H1 (cell line): Measurements from ENCODE around the gene RALGAPA2. TPM values are rescaled to one million over a fixed set of nuclear protein-coding genes. Genes with fewer than 3 reads are reported as not detected.

Experiments
- CTCF ChIA-PET: fragments of 300-600 bp; sonication (Branson Sonifier 250); formaldehyde crosslinking; loops from one replicate; lab custom pipeline; 2021; ENCODE audit not compliant: partially characterized antibody; lab: Charles Lee
- POLR2A ChIA-PET: fragments of 300-600 bp; sonication (Branson Sonifier 250); formaldehyde crosslinking; loops from one replicate; lab custom pipeline; 2021; ENCODE audit warnings: inconsistent platforms; ENCODE audit not compliant: partially characterized antibody; lab: Charles Lee
- DNase-seq, 2 experiments: peaks; one replicate each; pipeline versions ENCODE4 v3.0.0 to v3.0.0-alpha.2; 2010 to 2022; ENCODE audit warnings: low spot score in 2 of 2, low read depth in 1 of 2, mixed read lengths in 1 of 2
- FAIRE-seq: peaks from 2 replicates; lab custom pipeline; 2011; peaks lifted over from hg19 to GRCh38; lab: Jason Lieb, UNC
- H2AFZ ChIP-seq: 2 replicates; pipeline ENCODE4 v1.8.1; 2012; ENCODE audit warnings: low read length, inconsistent platforms
- H2AK5ac ChIP-seq: 2 replicates; pipeline ENCODE4 v1.6.1; 2013; ENCODE audit warnings: low read depth, low read length
- H2BK120ac ChIP-seq: replicated peaks from 2 replicates; pipeline ENCODE3; 2013; ENCODE audit warnings: low read depth, low read length, inconsistent platforms
- H2BK12ac ChIP-seq: 2 replicates; pipeline ENCODE4 v1.6.1; 2013; ENCODE audit warnings: low read depth, low read length
- H2BK15ac ChIP-seq: 2 replicates; pipeline ENCODE4 v1.6.1; 2013; ENCODE audit warnings: low read length
- H2BK20ac ChIP-seq: 2 replicates; pipeline ENCODE4 v1.6.1; 2013; ENCODE audit warnings: low read length
- H2BK5ac ChIP-seq: 2 replicates; pipeline ENCODE4 v1.6.1; 2013; ENCODE audit warnings: low read depth, low read length
- H3K14ac ChIP-seq: 2 replicates; pipeline ENCODE4 v1.6.1; 2013; ENCODE audit warnings: inconsistent platforms; ENCODE audit not compliant: insufficient read length
- H3K18ac ChIP-seq: 2 replicates; pipeline ENCODE4 v1.6.1; 2013; ENCODE audit warnings: low read length; ENCODE audit errors: extremely low read depth
- H3K23ac ChIP-seq: 2 replicates; pipeline ENCODE4 v1.6.1; 2013; ENCODE audit warnings: inconsistent platforms; ENCODE audit not compliant: insufficient read length
- H3K23me2 ChIP-seq: 2 replicates; pipeline ENCODE4 v1.6.1; 2013; ENCODE audit warnings: low read depth, low read length
- H3K27ac ChIP-seq: 2 replicates; pipeline ENCODE4 v1.6.1; 2011; ENCODE audit warnings: low read depth, low read length, inconsistent platforms
- H3K27me3 ChIP-seq, 4 experiments: replicated peaks in 1 of 4; 1 replicate in 1 of 4; 2 replicates in 3 of 4; pipeline versions ENCODE4 v1.6.1 to v1.8.1; 2011 to 2013; ENCODE audit warnings: low read length in 3 of 4, mild to moderate bottlenecking in 3 of 4, inconsistent platforms in 2 of 4, mixed read lengths in 2 of 4, moderate library complexity in 1 of 4; ENCODE audit not compliant: control insufficient read depth in 3 of 4, insufficient read depth in 3 of 4; ENCODE audit errors: extremely low read depth in 1 of 4
- H3K36me3 ChIP-seq, 4 experiments: 2 replicates each; pipeline versions ENCODE4 v1.6.1 to v1.8.1; 2011 to 2013; ENCODE audit warnings: mild to moderate bottlenecking in 4 of 4, low read length in 3 of 4, moderate library complexity in 2 of 4, control low read depth in 1 of 4, inconsistent platforms in 1 of 4; ENCODE audit not compliant: insufficient read depth in 4 of 4, control insufficient read depth in 2 of 4
- H3K4ac ChIP-seq: replicated peaks from 2 replicates; pipeline ENCODE3; 2013; ENCODE audit warnings: low read length, low read depth, mixed read lengths, inconsistent platforms; ENCODE audit not compliant: insufficient read length
- H3K4me1 ChIP-seq, 4 experiments: replicated peaks in 1 of 4; 1 replicate in 1 of 4; 2 replicates in 3 of 4; pipeline versions ENCODE4 v1.6.1 to v1.8.1; 2011 to 2013; ENCODE audit warnings: low read length in 3 of 4, inconsistent platforms in 2 of 4, mixed read lengths in 1 of 4; ENCODE audit not compliant: insufficient read depth in 4 of 4, control insufficient read depth in 3 of 4
- H3K4me2 ChIP-seq, 2 experiments: 2 replicates each; pipeline versions ENCODE4 v1.6.1 to v1.8.1; 2011 to 2013; ENCODE audit warnings: low read depth in 2 of 2, low read length in 2 of 2, control low read depth in 1 of 2, inconsistent platforms in 1 of 2, mild to moderate bottlenecking in 1 of 2; ENCODE audit not compliant: insufficient read depth in 1 of 2
- H3K4me3 ChIP-seq, 4 experiments: fragments of 200-600, 300-600 bp in 1 of 4; sonication (generic), shearing (Covaris generic), sonication (Bioruptor Twin) in 1 of 4; 2 replicates each; pipeline versions ENCODE4 v1.5.1 to v1.8.1; 2011 to 2016; ENCODE audit warnings: low read length in 4 of 4, low read depth in 3 of 4, control low read depth in 2 of 4, inconsistent platforms in 2 of 4, mild to moderate bottlenecking in 2 of 4, mixed read lengths in 1 of 4, moderate library complexity in 1 of 4; ENCODE audit not compliant: insufficient read depth in 2 of 4; ENCODE audit errors: extremely low read depth in 1 of 4
- H3K56ac ChIP-seq: replicated peaks from 2 replicates; pipeline ENCODE3; 2013; ENCODE audit warnings: low read depth, mild to moderate bottlenecking, mixed read lengths, low read length, inconsistent platforms; ENCODE audit not compliant: insufficient read length
- H3K79me1 ChIP-seq: 2 replicates; pipeline ENCODE4 v1.6.1; 2013; ENCODE audit warnings: low read depth, low read length, control low read depth
- H3K79me2 ChIP-seq, 2 experiments: 2 replicates each; pipeline versions ENCODE4 v1.6.1 to v1.8.1; 2012 to 2013; ENCODE audit warnings: low read length in 2 of 2, mild to moderate bottlenecking in 2 of 2, inconsistent platforms in 1 of 2; ENCODE audit not compliant: insufficient read depth in 2 of 2, control insufficient read depth in 1 of 2
- H3K9ac ChIP-seq, 4 experiments: replicated peaks in 1 of 4; 1 replicate in 1 of 4; 2 replicates in 3 of 4; pipeline versions ENCODE4 v1.6.1 to v1.8.1; 2011 to 2013; ENCODE audit warnings: low read depth in 3 of 4, low read length in 3 of 4, control low read depth in 2 of 4, mild to moderate bottlenecking in 2 of 4, moderate library complexity in 2 of 4, inconsistent platforms in 1 of 4; ENCODE audit errors: extremely low read depth in 1 of 4
- H3K9me3 ChIP-seq, 2 experiments: 2 replicates each; pipeline versions ENCODE4 v1.6.1 to v1.8.1; 2012 to 2013; ENCODE audit warnings: mild to moderate bottlenecking in 2 of 2, moderate library complexity in 2 of 2, control low read depth in 1 of 2, inconsistent platforms in 1 of 2, low read depth in 1 of 2, low read length in 1 of 2, mixed read lengths in 1 of 2; ENCODE audit not compliant: insufficient read depth in 2 of 2
- H4K20me1 ChIP-seq, 2 experiments: replicated peaks in 1 of 2; 2 replicates each; pipeline versions ENCODE3 to v1.8.1; 2011 to 2013; ENCODE audit warnings: inconsistent platforms in 2 of 2, low read length in 2 of 2, mild to moderate bottlenecking in 1 of 2; ENCODE audit not compliant: insufficient read depth in 2 of 2, control insufficient read depth in 1 of 2
- H4K5ac ChIP-seq: 2 replicates; pipeline ENCODE4 v1.6.1; 2013; ENCODE audit warnings: low read length, low read depth, mixed read lengths, inconsistent platforms; ENCODE audit not compliant: insufficient read length
- H4K8ac ChIP-seq: 2 replicates; pipeline ENCODE4 v1.8.0; 2013; ENCODE audit warnings: mild to moderate bottlenecking, moderate library complexity, low read length, inconsistent platforms; ENCODE audit not compliant: insufficient read depth; ENCODE audit errors: extremely low read depth
- H4K91ac ChIP-seq: replicated peaks from 2 replicates; pipeline ENCODE3; 2013; ENCODE audit warnings: low read length, mixed read lengths, inconsistent platforms; ENCODE audit not compliant: insufficient read length
- ATF2 ChIP-seq: IDR thresholded peaks from 2 replicates; pipeline ENCODE4 v1.6.1; 2012; ENCODE audit warnings: low read length, inconsistent platforms
- BACH1 ChIP-seq: IDR thresholded peaks from 2 replicates; pipeline ENCODE4 v1.6.1; 2012; ENCODE audit warnings: low read length, improper control_type of control experiment
- EGR1 ChIP-seq: IDR thresholded peaks from 2 replicates; pipeline ENCODE4 v1.6.1; 2011; ENCODE audit warnings: low read depth, low read length, borderline replicate concordance
- JUND ChIP-seq: IDR thresholded peaks from 2 replicates; pipeline ENCODE4 v1.6.1; 2011; ENCODE audit warnings: mild to moderate bottlenecking, improper control_type of control experiment, low read length
- KDM1A ChIP-seq: fragments of 200-600, 300-600 bp; sonication (generic); IDR thresholded peaks from 2 replicates; pipeline ENCODE4 v1.7.1; 2016; ENCODE audit warnings: mild to moderate bottlenecking, low read length, borderline replicate concordance
- MAFK ChIP-seq: IDR thresholded peaks from 2 replicates; pipeline ENCODE4 v1.6.1; 2012; ENCODE audit warnings: low read depth, mild to moderate bottlenecking, improper control_type of control experiment, low read length
- NRF1 ChIP-seq: IDR thresholded peaks from 2 replicates; pipeline ENCODE4 v1.6.1; 2011; ENCODE audit warnings: mild to moderate bottlenecking, low read depth, low read length, improper control_type of control experiment
- POU5F1 ChIP-seq: IDR thresholded peaks from 2 replicates; pipeline ENCODE4 v1.6.1; 2011; ENCODE audit warnings: low read depth, mild to moderate bottlenecking, low read length, moderate library complexity
- RBBP5 ChIP-seq: IDR thresholded peaks from 2 replicates; pipeline ENCODE4 v1.7.1; 2012; ENCODE audit warnings: low read depth, mild to moderate bottlenecking, inconsistent platforms, low read length, moderate library complexity, borderline replicate concordance
- SP2 ChIP-seq: IDR thresholded peaks from 2 replicates; pipeline ENCODE4 v1.6.1; 2012; ENCODE audit warnings: mild to moderate bottlenecking, low read length, inconsistent platforms
- TAF1 ChIP-seq: IDR thresholded peaks from 2 replicates; pipeline ENCODE4 v1.6.1; 2011; ENCODE audit warnings: mild to moderate bottlenecking, low read depth, low read length
- WGBS, 2 experiments: shearing (Covaris generic) in 1 of 2; methylation state at CpG; one replicate each; pipeline versions ENCODE4 v1.1.6 to v1.1.7; 2013 to 2015; ENCODE audit warnings: low lambda C conversion rate in 2 of 2, mixed read lengths in 2 of 2, inconsistent platforms in 1 of 2, low coverage in 1 of 2, missing lambda C conversion rate in 1 of 2; ENCODE audit not compliant: insufficient replicate concordance in 2 of 2, insufficient coverage in 1 of 2, insufficient read length in 1 of 2; ENCODE audit errors: extremely low coverage in 1 of 2, missing lambda C conversion rate in 1 of 2; 5-methylcytosine and 5-hydroxymethylcytosine counted together
- polyA plus RNA-seq, 7 experiments: library from polyadenylated mRNA; depleted of rRNA in 3 of 7; stranded (reverse) in 5 of 7; unstranded in 2 of 7; fragments of >200 nt in 5 of 7; fragments of 200-250 nt in 2 of 7; gene quantifications; 1 replicate in 5 of 7; 2 replicates in 1 of 7; 4 replicates in 1 of 7; pipeline versions ENCODE4 v1.2.1 to v1.2.3, GENCODE V29; 2011 to 2013; ENCODE audit warnings: missing spikeins in 2 of 7, mixed read lengths in 2 of 7
- total RNA-seq: library from RNA; stranded (reverse); fragmentation: NEBNext Ultra II Directional; extraction: Animal tissue kit (Norgen Biotek cat#: 25700); gene quantifications from 2 replicates; pipeline ENCODE4 v1.2.1, GENCODE V29; 2021

The RALGAPA2 gene
- total and polyA plus RNA-seq, 2 of the 8 experiments (the other 6 are each of a cell fraction or from before 2014, with no cell fraction given), result 5.1 to 25.5 TPM

GRCh38 chr20:20525214-20525613 lies 187.2 kb downstream of the RALGAPA2 start:
- WGBS, 2 experiments, result 85% methylated on average over 2 of the region's 2 CpGs; no CpG with 5 or more reads in 1 of the 2 experiments
- H2BK15ac ChIP-seq, result no peak overlapping the region
- H3K23ac ChIP-seq, result no peak overlapping the region
- no peak overlapping the region for H2BK20ac ChIP-seq
- no peak overlapping the region for H3K4me2 ChIP-seq
- FAIRE-seq (no peak), DNase-seq (no peak)
- no peaks in the 10 kb centered on the region for H3K27me3 ChIP-seq
- no peak overlapping the region for H4K8ac ChIP-seq
- H3K23me2 ChIP-seq, result no peaks in the 10 kb centered on the region
- H2BK5ac ChIP-seq, result no peak overlapping the region
- no peak overlapping the region for H3K56ac ChIP-seq
- H3K9me3 ChIP-seq, result no peaks in the 10 kb centered on the region
- no peak overlapping the region for H3K4ac ChIP-seq
- H3K4me3 ChIP-seq, result no peak overlapping the region
- H2AFZ ChIP-seq, result no peak overlapping the region
- peaks cover 0 to 4% (median 0%) of the 10 kb centered on the region in 4 experiments; a peak in 1 of 8 replicates for H3K36me3 ChIP-seq
- H3K4me1 ChIP-seq, result no peaks in the 10 kb centered on the region
- no peak overlapping the region for H4K91ac ChIP-seq
- no peak overlapping the region for H3K27ac ChIP-seq
- H2AK5ac ChIP-seq, result no peak overlapping the region
- peaks cover 2 to 3% of the 10 kb centered on the region in 2 experiments for H4K20me1 ChIP-seq
- POLR2A ChIA-PET, result no interaction called here
- H3K79me1 ChIP-seq, result no peaks in the 10 kb centered on the region
- TF ChIP-seq TAF1 (no peak), MAFK (no peak), POU5F1 (no peak), ATF2 (no peak), KDM1A (no peak), BACH1 (no peak), NRF1 (no peak), EGR1 (no peak), JUND (no peak), SP2 (no peak), RBBP5 (no peak)
- no peak overlapping the region for H3K9ac ChIP-seq
- no peak overlapping the region for H3K14ac ChIP-seq
- no peak overlapping the region for H4K5ac ChIP-seq
- CTCF ChIA-PET, result interaction anchor here (1.6 kb wide), 1 partner anchor 69 kb away, joined by 4 read pairs; no protein-coding TSS in a partner anchor
- no peak overlapping the region for H3K18ac ChIP-seq
- no peaks in the 10 kb centered on the region for H3K79me2 ChIP-seq
- H2BK120ac ChIP-seq, result no peak overlapping the region
- H2BK12ac ChIP-seq, result no peak overlapping the region
